Measurements from ENCODE around the gene SLC34A2.
"Not testable (repeated sequence)": the region's sequence is repeated elsewhere in the genome, so short reads cannot be mapped to it uniquely, and the experiment has no call there.

SLC34A2 gene

GRCh38 chr4:25654971-25655963, at the start of gene SLC34A2:
TSS of gene SLC34A2 (plus strand) at chr4:25655851. CDS start at chr4:25662501, 6,650 bp downstream.
- no peak for DNase-seq

GRCh38 chr4:25608644-25609043, 47.0 kb upstream of the SLC34A2 start:
- no peak for DNase-seq

- DNase-seq, result no peak
These were observed 45.7 kb upstream of the SLC34A2 start for GRCh38 chr4:25609976-25610375.

- not testable (repeated sequence) for DNase-seq
These were observed 42.0 kb upstream of the SLC34A2 start for GRCh38 chr4:25613613-25614012.

- no peak for DNase-seq
These were observed 40.8 kb upstream of the SLC34A2 start for GRCh38 chr4:25614807-25615206.

GRCh38 chr4:25621027-25621930, 34.4 kb upstream of the SLC34A2 start:
- no peak for DNase-seq

GRCh38 chr4:25624616-25625015, 31.0 kb upstream of the SLC34A2 start:
- no peak for DNase-seq

GRCh38 chr4:25628451-25628850, 27.2 kb upstream of the SLC34A2 start:
- no peak for DNase-seq

GRCh38 chr4:25632135-25632534, 23.5 kb upstream of the SLC34A2 start:
- DNase-seq, result no peak

GRCh38 chr4:25633541-25633940, 22.1 kb upstream of the SLC34A2 start:
- DNase-seq, result no peak

- no peak for DNase-seq
These were observed 20.1 kb upstream of the SLC34A2 start for GRCh38 chr4:25635501-25635900.

- DNase-seq, result no peak
These were observed 17.9 kb upstream of the SLC34A2 start for GRCh38 chr4:25637581-25638220.

GRCh38 chr4:25638221-25638601, 17.4 kb upstream of the SLC34A2 start:
- DNase-seq, result no peak

GRCh38 chr4:25638806-25639205, 16.8 kb upstream of the SLC34A2 start:
- no peak for DNase-seq

GRCh38 chr4:25650311-25650710, 5.3 kb upstream of the SLC34A2 start:
- no peak for DNase-seq

GRCh38 chr4:25651682-25652081, 4.0 kb upstream of the SLC34A2 start:
- DNase-seq, result no peak

GRCh38 chr4:25654031-25654970, 1.4 kb upstream of the SLC34A2 start:
- no peak for DNase-seq

- no peak for DNase-seq
These were observed 380 bp downstream of the SLC34A2 start for GRCh38 chr4:25656031-25656430.

GRCh38 chr4:25658357-25658771, 2.7 kb downstream of the SLC34A2 start:
- no peak for DNase-seq

GRCh38 chr4:25658777-25659176, 3.1 kb downstream of the SLC34A2 start:
- no peak for DNase-seq

GRCh38 chr4:25661441-25661840, 5.8 kb downstream of the SLC34A2 start:
- not testable (repeated sequence) for DNase-seq

GRCh38 chr4:25662306-25662705, 6.7 kb downstream of the SLC34A2 start:
- no peak for DNase-seq

Measured in HCEC 1CT (cell line).